ENCODE data around the gene GIPC3.

Gene GIPC3

GRCh38 chr19:3606690-3607289 is 21.5 kb downstream of the GIPC3 start, which contains the start of gene TBXA2R:
Gene TBXA2R, minus strand, starts transcription at chr19:3606875. Its CDS starts 6,241 bp downstream, at chr19:3600634.
- DNase-seq: peak; percentile 86

GRCh38 chr19:3607303-3608078 is 22.2 kb downstream of the GIPC3 start:
- no peak for DNase-seq

DNA sequence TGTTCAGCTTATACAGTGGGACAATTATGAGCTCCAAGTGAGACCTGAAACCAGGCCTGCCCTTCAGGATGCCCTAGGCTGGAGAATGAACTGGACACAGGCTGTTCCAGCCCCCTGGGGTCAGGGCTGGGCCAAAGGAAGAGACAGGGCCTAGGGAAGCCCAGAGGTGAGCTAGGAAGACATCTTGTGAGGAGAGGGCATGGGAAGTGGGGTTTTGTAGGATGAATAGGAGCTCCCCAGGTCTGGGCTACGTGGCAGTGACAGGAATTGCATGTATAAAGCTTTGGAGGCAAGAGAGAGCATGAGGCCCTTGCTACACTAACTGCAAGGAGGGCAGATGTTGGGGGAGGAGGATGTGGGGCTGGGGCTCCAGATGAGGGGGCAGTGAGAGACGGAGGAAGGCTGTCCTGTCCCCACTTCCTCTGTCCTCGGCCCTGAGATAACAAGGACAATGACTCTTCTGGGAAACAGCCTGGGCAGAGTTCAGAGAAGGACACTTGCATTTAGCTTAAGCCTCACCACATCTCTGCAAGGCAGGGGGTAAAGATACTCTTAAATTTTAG is 22.9 kb downstream of the GIPC3 start:
- DNase-seq: no peak

DNA sequence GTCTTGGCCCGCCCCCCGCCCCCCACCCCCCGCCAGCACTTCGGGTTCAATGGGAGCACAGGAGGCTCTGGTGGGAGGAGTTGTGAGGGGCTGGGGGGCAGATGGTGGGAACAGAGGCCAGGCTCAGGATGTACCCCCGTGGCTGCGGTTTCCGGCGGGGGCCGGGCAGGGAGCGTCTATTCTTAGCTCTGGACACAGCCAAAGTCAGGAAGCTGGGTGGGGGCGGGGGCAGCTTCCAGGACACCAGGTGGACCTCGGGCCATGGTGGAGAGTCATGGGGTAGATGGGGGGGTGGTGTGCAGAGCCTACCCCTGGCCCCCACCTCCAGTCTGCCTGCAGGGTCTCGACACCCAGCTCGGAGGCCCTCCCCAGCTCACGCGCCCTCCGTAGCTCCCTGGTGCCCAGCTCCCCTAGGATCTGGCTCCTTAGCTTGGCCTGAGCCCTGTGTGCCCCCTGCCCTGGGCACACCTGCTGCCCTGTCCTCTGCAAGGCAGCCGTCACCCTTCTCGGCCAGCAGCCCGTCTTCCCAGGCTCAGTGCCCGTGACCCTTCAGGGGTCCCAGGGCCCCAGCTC is 23.6 kb downstream of the GIPC3 start:
- no peak for DNase-seq

DNA sequence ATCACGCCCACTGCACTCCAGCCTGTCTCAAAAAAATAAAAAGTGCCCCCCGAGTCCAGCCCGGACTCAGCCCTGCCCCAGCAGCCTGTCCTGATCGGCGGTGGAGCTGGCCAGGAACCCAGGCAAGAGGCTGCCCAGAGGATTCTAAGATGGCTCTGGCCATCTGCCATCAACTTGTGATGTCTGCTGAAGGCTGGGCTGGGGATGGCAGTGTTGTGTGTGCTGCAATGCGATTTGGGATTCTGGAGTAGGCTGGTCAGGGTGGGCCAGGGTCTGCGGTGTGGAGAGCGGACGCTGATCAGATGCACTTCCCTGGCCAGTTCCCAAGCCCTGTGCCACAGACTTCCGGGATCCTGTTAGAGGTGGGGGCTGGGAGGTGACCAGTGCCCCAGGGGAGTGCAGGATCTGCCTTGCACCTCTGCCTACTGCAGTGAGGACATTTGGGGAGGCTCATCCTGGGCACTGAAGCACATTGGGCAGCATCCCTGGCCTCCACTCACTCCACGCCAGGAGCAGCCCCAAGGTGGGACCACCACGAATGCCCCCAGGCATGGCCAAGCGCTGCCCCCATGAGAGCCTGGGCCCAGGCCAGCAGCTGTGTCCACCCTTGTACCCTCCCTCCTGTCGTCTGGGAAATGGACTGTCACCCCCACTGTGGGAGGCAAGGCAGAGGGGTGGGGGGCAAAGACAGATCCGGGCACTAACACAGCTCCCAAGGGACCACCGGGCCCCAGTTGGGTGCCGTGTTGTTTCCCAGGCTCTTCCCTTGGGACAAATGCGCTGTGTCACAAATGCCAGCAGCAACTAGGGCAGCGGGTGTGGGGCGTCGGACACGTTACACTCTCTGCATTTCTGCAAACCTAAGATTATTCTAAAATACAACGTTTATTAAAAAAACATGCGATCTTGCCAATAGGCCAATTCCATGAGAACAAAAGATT is 24.8 kb downstream of the GIPC3 start:
- no peak for DNase-seq

GRCh38 chr19:3610745-3611717 is 25.8 kb downstream of the GIPC3 start:
- DNase-seq: no peak

DNA sequence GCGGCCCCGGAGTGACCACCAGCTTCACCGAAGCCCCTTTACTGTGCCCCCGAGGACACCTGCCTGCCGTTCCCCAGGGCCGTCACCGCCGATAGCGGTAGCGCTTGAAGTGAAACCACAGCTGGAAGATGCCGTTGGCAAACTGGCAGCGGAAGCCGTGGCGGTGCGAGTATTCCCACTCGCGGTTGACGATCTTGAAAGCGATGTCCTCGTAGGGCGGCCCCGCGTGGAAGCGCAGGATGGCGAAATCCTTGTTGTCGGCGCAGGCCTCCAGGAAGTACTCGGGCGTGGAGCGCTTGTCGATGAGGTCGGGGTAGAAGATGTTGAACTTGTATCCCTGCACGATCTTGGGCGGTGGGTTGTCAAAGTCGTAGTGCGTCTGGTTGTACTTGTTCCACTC is 26.6 kb downstream of the GIPC3 start:
- no peak for DNase-seq

GRCh38 chr19:3612330-3612729 is 27.1 kb downstream of the GIPC3 start:
- no peak for DNase-seq

GRCh38 chr19:3612901-3613741 is 27.8 kb downstream of the GIPC3 start:
- DNase-seq: no peak

- no peak for DNase-seq
These were observed 28.8 kb downstream of the GIPC3 start for GRCh38 chr19:3613818-3614661.

- no peak for DNase-seq
These were observed 29.7 kb downstream of the GIPC3 start for GRCh38 chr19:3614858-3615505.

GRCh38 chr19:3615524-3616135 is 30.4 kb downstream of the GIPC3 start:
- DNase-seq: no peak

GRCh38 chr19:3617463-3617862 is 32.2 kb downstream of the GIPC3 start:
- DNase-seq: no peak

DNA sequence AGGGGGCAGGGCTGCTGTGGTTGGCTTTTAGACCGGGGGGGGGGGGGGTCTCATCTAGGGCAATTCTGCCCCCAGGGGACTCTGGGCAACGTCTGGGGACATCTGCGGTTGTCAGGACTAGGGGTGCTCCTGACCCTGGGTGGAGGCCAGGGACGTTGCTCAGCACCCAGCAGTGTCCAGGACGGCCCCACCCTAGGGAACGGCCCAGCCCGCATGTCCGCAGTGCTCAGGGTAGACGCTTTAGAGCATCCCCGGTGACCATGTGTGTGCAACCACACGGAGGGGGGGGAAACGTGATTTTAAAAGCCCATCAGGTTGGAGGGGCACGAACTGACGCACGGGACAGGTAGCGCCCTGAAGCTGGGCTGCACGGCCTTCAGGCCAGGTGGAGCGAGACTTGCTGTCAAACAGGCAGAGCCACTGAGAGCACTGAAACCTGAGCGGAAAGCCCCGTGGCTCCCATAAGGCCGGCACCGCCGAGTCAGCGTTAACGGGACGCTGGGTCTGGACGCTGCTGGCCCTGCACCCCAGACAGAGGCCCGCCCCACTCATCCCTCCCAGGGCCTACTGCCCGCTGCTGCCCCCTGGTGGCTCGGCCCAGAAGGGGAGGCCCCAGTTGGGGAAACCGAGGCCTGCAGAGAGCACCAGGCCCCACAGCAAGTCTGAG is 33.0 kb downstream of the GIPC3 start:
- DNase-seq: peak; percentile 80

DNA sequence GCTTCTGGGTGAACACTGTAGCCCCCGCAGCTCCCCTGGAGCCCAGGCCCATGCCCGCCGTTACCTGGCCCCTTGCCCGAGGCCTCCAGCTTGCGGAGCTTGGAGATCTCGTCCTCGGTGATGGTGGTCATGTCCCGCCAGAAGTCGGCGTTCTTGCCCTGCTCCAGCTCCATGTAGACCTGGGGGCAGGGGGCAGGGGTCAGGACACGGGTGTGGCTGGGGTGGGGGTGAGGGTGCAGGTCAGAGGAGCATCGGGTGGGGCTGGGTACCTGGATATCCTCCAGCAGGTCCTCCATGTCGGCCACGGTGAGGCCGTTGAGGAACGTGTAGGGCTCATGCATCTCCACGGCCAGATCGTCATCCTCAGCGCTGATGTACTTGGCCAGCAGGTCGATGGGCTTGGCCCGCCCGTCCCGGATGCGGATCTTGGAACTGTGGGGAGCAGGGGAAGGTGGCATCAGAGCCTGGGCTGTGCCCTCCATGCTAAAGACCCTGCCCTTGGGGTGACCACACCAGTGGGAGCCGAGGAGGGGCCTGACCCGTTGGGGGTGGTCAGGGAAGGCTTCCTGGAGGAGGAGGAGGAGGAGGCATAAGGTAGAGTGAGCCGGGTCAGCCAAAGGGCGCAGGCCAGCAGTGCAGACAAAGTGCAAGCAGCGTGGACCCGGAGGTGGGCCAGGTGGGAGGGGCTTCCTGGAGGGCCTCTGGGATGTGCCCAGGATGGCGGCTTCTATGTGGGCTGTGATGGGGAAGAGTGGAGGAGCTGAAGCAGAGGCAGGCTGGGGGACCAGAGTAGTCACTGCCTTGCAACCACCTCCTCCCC is 33.7 kb downstream of the GIPC3 start:
- no peak for DNase-seq

- DNase-seq: no peak
These were observed 34.3 kb downstream of the GIPC3 start for GRCh38 chr19:3619631-3620012.
